Ammon's horn (tissue), 1 donor: ENCODE data around the gene OXTR.
A peak's percentile ranks its signal among the peaks of the same experiment; 100 is the strongest.

Source experiments
- DNase-seq: peaks from one replicate; pipeline ENCODE4 v3.0.0-alpha.2; 2016; ENCODE audit warnings: low spot score

Gene OXTR

DNA sequence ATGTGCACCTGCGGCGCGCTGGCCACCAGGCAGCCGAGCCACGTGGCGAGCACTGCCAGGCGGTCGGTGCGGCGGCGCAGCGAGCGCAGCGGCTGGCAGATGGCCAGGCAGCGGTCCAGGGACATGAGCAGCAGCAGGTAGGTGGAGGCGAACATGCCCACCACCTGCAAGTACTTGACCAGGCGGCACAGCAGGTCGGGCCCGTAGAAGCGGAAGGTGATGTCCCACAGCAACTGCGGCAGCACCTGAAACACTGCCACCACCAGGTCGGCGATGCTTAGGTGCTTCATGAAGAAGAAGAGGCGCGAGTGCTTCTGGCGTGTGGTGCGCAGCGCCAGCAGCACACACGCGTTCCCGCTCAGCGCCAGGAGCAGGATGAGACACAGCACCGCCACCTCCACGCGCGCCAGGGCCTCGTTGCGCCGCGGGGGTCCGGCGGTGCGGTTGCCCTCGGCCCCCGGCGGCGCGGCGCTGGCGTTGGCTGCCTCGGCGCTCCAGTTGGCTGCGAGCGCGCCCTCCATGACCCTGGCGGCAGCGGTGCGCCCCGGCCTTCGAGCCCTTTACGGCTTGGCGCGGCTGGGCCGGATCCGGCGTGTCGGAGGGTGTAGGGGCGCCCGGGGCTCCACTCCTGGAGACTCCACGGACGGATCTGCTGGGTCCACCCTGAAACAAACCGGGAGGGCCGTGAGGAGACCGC, 1.6 kb downstream of the OXTR start:
- DNase-seq: peak; percentile 32

DNA sequence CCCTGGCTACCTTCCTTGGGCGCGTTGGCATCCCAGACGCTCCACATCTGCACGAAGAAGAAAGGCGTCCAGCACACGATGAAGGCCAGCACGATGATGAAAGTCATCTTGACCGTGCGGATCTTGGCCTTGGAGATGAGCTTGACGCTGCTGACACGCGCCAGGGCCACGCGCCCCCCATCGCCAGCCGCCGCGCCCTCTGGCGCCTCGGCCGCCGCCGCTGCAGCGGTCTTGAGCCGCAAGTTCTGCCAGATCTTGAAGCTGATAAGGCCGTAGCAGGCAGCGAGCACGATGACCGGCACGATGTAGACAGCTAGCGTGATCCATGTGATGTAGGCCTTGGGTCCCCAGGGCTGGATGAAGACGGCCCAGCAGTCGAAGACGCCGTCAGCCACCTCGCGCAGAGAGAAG, 2.2 kb downstream of the OXTR start:
- DNase-seq: no peak

DNA sequence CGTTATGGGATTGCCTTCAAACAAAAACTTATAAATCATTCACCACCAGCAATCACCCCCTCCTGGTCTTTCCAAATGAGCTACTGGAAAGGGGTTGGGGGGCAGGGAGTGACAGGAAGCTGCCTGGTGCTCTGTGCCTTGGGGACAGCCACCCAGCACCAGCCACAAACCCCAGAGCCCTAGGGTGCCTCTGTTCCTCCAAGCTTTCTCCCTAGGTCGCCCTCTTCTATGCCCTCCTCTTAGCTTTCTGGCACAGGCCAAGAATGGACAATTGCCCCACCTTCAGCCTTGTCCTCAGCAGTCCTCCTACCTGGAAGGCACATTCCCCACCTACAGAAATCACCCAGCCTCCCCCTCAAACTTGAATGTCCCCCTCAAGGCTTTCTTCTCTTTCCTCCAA, 3.3 kb downstream of the OXTR start:
- no peak for DNase-seq

DNA sequence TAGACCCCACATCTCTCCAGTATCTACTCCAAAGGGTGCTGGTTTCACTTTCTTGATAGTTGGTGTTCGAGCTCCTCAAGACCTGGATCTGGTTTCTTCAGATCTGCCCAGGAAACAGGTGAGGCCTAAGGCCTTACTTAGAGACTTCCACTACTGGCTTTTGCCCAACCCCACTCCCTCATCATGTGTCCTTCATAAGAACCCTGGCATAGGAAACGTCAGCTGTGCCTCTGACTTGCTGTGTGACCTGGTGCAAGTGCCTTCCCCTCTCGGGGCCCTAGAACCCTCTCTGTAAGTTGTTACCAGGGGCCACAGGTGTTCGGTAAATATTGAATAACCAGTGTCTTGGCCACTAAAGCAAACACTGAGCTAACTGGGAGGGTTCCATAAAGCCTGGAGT, 3.9 kb downstream of the OXTR start:
- no peak for DNase-seq

DNA sequence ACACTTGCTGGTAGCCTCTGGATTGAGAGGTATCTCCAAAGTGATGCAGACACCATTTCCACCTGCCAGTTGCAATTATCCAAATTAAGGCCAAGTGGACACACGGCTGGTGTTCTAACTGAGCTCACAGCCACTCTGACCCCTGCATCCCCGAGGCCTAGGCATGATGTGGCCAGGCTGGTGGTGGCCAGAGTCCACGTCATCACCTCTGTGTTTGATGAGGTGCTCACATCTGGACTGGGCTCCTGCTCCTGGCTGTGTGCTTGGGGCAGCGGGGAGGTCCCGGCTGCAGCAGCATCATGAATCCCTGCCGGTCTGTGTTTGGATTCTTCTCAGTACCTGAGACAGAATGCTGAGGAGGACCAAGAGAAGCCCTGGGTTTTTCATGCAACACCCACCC, 4.9 kb downstream of the OXTR start:
- DNase-seq: no peak

DNA sequence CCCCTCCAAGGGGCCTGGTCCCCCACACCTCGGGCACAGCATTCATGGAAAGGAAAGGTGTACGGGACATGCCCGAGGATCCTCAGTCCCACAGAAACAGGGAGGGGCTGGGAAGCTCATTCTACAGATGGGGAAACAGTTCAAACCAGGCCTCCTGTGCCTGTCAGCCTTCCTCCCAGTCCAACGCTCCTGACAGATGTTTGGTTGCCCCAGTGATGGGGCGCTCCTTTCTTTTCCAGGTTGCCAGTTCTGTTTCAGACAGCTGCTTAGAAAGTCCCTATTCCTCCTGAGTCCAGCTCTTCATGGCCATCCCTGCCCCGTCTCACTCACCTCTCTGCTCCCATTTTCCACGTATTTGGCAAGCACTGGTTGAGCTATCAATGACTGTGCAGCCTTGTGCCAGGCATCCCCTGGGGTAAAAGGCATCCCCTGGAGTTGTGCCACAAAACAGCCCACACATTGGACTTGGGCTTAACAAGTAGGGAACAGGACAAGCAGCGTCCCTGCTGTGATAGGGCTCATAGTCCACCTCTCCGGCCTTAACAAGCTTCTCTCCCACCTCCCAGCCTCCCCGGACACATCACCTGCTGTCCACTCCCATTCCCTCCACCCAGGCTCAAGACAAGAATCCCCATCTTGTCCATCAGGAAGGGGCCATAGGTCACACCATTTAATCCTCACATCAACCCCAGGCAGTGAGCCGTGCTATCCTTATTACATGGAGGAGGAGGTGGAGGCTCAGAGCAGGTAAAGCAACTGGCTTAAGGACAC, 6.6 kb downstream of the OXTR start:
- no peak for DNase-seq

DNA sequence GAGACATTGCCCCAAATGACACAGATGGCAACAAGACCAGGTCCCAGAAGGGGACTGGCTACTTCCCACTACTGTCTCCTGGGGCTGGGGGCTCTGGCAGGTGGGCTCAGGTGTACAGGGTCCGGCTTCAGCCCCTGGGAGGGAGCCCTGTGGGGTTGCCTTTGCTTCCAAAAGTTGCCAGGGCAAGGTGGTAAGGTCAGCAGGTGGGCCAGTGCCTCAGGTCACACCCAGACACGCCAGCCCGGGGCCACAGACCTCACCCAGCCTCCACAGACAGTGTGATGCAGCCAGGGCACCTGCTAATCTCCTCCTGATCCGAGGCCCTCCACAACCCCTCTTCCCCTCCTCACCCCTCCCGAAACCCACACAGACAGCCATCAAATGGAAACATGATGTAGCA, 7.5 kb downstream of the OXTR start:
- no peak for DNase-seq

DNA sequence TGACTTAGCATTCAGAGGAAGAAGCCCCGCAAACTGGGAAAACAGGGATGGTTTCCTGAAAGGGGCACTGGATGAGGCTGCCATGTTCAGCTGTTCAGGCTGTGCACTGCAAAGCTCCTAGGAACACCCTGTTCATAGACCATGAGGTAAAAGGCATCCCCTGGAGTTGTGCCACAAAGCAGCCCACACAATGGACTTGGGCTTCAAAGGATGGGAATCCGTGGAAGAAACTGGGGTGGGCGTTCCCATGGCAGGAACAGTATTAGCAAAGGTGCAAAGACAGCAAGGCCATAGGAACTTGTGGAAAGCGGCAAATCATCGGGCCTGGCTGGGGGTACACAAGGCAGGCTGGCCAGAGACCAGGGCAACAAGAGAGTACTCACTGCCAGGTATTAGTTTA, 8.9 kb downstream of the OXTR start:
- no peak for DNase-seq

DNA sequence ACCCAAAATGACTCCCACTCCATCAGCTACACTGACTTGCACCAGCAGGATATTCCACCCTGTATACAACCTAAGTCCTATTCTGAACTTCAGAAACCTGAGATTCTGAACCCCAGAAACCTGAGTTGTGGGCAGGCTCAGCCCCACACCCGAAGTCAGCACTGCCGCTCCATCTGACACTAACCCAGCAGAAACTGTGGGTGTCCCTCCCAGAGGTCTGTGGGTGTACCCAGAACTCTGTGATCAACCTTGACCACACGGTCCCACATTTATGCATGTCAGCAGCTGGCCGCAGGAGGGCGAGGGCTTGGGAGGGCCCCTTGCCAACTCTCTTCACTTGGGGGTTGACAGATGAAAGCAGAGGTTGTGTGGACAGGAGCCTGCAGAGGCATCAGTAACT, 9.3 kb downstream of the OXTR start:
- no peak for DNase-seq

DNA sequence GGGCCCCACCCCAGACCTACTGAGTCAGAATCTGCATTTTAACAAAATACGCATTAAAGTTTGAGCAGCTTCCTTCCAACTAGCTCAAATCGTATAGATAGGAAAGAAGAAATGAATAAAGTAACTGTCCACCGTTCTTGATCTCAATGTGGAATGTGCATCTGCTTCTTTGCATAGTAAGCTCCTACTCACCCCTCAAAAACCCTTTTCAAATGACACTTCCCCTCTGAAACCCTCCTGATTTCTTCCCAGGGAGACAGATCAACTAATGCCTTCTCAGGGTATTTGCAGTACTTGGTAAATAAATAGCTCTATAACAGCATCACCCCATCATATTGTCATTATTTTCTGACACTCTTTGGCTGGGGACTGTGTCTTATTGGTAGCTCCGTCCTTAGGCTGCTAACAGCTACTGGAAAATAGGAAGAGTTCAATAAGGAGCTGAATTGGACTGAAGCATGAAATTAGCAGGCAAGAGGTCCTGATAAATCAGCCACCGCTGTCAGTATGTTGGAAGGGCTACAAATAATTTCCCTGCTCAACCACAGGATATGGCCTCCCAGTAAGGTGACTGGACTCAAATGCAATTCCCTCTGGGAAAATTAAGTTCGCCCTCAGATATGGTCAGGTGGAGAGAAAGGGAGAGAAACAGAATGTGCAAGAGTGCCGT, 10.2 kb downstream of the OXTR start:
- no peak for DNase-seq

DNA sequence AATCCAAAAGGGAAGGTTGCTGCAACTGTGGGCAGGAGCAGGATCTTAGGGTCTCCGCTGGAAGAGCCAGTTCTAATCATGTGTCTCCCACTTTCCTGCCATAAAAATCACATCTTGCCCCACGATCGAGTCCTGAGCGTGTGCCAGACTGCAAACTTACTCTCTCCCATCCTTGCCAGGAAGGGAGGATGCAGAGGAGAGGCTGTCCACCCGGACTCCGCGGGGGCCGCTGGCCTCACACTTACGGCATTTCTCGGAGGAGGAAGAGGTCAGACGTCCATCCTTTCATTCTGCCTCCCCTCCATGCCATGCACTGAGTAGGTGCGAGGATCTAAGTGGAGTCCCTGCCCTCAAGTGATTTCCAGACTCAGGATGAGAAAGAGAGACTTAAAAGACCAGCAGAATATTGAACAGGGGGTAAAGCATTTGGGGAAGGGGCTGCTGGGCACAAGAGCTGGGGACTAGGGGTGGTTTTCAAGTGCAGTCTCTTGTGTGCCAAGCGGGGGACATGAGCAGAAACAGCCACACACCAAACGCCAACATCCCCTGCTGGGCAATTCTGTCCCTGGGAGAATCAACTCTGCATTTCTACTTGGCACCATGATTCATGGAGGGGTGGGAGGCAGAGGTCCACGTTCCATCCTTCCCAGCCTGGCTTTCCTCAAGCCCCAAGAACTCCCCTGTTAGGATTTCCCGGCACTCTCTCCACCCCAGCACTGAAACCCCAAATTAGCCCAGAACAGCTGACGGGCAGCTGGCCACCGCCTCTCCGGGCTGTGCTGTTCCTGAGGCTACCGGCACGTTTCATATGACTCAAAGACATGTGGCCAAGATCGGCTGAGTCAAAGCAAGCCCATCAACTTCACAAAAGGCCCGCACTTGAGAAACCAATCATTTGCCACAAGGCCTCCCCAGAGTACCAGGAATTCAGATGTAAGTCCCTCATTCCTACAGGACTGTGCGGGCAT, 11.6 kb downstream of the OXTR start:
- DNase-seq: no peak

DNA sequence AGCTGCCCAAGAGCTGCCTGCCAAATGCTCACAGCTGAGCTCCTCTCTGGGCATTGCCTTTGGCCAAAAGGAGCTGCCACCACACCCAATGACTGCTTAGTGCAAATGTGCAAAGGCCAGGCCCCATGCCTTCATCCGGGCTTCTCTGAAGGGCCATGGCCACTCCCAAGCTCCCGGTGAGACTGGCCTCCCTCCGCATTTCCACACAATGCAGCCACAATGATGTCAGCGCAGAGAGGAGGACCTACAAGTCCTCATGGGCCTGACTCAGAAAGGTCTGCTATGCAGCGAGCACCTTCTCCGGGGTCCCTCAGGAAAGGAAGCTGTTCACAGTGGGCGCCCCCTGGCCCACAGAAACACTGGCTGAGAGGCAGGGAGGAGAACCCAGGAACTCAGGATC, 12.7 kb downstream of the OXTR start:
- no peak for DNase-seq

DNA sequence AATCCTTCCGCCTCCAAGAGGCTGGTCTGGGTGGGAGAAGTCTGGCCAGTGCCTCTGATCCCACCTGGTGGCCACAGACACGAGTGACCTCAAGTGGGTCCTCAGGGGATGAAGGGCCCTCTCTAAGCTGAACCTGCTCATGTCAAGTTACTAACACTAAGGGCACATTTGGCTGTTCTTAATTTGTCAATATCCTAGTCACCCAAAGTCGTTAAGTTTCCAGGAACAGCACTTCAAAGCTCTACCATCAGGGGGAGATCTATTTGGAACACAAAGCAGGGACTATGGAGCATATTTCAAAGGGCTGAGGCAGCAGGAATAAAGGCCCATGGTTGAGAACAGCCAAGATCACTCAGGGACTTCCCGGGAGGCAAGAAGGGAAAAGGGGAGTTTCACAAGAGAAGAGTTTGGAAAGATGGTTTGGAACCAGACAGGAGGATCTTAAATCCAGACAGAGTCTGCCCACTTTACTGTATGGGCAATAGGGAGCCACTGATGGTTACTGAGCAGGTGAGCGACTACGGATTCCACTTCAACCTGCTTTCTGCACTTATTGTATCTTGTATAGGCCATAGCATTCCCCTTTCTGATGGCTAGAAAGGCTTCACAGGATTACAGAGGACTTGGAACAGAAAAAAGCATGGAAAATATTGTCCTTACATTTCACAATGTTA, 13.7 kb downstream of the OXTR start:
- no peak for DNase-seq

DNA sequence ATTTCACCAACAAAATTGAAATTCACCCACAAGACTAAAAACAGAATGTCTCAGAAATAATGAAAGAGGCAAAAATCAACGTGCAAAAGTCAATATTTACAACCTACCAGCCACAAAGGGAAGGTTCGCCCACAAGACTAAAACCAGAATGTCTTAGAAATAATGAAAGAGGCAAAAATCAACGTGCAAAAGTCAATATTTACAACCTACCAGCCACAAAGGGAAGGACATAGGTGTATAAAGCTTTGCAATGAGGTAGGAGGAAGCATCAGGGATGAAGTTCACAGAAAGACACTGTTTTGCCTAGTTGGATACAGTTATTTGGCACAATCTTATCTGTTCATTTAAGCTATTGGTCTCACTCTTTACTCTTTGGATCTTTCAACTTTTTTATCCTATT, 14.3 kb downstream of the OXTR start:
- DNase-seq: no peak

DNA sequence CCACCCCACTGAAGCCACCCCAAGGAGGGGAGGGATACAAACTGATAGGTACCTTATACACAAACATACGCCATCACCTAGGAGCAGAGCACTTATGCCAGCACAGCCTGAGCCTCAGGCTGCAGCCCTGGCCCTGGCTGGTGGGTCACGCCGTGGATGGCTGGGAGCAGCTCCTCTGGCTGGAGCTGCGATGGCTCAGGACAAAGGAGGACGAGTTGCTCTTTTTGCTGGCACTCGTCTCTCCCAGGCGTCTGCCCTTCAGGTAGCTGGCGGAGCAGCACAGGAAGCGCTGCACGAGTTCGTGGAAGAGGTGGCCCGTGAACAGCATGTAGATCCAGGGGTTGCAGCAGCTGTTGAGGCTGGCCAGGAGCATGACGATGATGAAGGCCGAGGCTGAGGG, 16.6 kb downstream of the OXTR start:
- no peak for DNase-seq

DNA sequence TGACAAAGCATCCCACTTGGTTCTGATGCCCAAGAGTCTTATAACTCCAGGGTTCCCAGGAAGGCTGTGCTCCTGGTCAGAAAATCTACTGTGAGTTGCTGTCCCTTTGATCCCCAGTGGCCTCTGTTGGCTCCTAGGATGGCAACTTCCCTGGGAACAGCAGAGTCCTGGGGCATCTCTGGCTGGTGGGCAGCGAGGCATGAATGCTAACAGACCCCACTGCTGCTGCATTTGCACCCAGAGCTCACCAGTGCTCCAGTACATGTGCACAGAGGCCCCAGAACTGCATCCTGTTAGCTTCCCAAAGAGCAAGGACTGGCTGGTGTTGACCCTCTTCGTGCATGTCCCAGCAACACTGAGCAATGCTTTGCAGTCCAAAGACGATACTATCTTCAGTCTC, 20.1 kb downstream of the OXTR start:
- no peak for DNase-seq

DNA sequence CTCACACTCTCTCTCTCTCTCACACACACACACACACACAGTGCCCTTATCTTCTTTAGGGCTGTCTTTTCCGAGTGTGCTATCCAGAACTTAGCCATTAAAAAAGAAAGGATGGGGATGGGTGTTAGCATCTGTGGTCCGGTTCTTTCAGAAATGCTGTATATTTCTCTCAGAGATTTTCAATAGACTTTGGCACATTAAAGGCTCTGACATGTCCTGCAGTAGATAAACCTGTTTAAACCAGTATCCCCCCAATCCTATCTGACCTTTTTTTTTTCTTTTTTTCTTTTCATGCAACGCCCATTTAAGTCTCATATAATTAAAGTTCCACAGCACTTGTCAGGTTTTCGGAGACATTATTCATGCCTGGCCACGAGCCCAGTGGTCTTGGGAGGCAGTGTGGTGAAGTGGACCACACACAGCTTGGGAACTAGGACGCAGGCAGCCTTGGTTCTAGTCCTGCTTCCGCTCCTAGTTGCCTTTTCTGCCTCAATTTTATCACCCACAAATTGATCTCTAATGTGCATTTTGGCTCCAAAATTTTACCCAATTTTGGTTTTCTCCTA, 22.6 kb downstream of the OXTR start:
- DNase-seq: no peak

DNA sequence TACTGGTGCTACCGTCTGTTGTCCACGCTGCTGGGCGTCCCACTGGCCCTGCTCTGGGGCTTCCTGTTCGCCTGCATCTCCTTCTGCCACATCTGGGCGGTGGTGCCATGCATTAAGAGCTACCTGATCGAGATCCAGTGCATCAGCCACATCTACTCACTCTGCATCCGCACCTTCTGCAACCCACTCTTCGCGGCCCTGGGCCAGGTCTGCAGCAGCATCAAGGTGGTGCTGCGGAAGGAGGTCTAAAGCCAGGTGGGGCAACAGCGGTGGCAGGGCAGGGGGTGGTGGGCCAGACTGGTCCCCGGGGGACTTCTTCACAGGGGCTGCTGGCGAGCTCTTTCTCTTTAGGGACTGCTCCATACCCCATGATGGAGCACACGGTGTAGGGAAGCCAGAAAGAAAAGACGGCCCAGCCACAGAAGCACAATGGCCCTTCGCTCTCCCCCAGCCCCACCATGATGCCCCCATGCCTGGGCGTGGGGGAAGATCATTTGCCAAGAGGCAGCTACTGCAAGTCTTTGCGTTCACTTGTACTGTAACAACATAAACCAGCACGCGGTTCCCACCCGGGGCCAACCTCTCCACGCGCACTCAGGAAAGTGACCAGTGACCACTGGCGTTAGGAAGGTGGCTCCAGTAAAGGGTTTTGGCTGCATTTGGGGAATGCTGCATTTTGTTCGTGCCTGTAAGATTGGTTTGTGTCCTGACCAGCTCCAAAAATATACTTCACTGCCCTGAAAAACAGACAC, 23.6 kb downstream of the OXTR start:
- no peak for DNase-seq

DNA sequence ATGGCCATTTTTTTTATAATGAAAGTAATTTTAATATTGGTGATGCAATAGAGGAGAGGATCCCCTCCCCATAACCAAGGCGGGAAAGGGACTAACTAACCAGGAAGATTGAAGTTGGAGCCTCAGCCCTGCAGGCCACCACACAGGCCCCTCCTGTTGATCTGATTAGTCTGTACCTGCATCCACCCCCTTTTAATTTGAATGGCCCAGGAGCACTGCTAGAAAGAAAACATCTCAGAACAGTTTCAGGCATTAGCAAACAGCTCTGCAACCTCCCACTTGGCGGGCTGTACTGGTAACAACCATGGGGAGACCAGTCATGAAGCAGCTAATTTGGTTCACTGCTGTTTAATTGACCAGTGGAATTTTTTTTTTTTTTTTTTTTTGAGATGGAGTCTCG, 25.5 kb downstream of the OXTR start:
- no peak for DNase-seq

DNA sequence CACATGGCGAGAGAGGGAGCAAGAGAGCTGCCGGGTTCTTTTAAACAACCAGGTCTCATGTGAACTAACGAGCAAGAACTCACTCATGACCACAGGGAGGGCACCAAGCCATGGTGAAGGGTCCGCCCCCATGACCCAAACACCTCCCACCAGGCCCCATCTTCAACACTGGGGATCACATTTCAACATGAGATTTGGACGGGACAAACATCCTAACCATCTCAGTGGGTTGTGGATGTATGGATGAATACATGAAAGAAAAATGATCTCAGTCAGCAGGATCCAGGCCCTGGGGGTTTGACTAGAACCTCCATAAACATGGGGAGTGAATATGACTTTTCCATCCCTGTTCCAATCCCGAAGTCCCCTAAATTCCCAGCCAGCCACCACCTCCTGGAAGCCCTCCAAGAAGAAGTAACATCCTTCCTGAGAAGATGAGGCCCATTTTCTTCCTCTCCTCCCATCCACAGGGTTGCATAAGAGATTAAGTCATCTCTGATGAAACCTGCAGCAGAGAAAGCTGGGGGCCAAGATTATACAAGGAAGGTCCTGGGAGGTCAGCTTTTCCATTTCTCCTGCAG, 26.3 kb downstream of the OXTR start:
- no peak for DNase-seq
